Mucosa of descending colon (tissue), 3 donors: ENCODE results near the gene PGPEP1. TPM values are rescaled to one million over a fixed set of nuclear protein-coding genes. Genes with fewer than 3 reads are reported as not detected.

ENCODE experiments used
- ATAC-seq: fragments of 200-7000 bp; cut with Tn5 transposase; one replicate; pipeline ENCODE4 v1.9.1; 2020; ENCODE audit warnings: mild to moderate bottlenecking, moderate library complexity
- DNase-seq, 3 donors: peaks; one replicate each; pipeline ENCODE4 v3.0.0-alpha.2; 2020
- H3K36me3 ChIP-seq: fragments of 200-600 bp; one replicate; pipeline ENCODE4 v1.8.0; 2021; ENCODE audit warnings: low read depth, mild to moderate bottlenecking
- H3K4me1 ChIP-seq: fragments of 200-600 bp; one replicate; pipeline ENCODE4 v1.8.0; 2021; ENCODE audit warnings: low read depth, mild to moderate bottlenecking
- H3K4me3 ChIP-seq: fragments of 200-600 bp; one replicate; pipeline ENCODE4 v1.8.0; 2021; ENCODE audit warnings: mild to moderate bottlenecking
- H3K9me3 ChIP-seq: fragments of 200-600 bp; one replicate; pipeline ENCODE4 v1.8.0; 2021; ENCODE audit warnings: mild to moderate bottlenecking
- CTCF ChIP-seq: fragments of 200-600 bp; IDR thresholded peaks from one replicate; pipeline ENCODE4 v1.8.0; 2022; ENCODE audit warnings: antibody characterized with exemption, mild to moderate bottlenecking
- intact Hi-C, 2 donors: fragments of 100-400 bp; cut with DNase I in 1 of 2; cut with micrococcal nuclease in 1 of 2; formaldehyde crosslinking; loops; one replicate each; pipeline versions ENCODE4 v1.11.0 to v1.11.1; 2022; cut with DNase I, micrococcal nuclease
- long read RNA-seq, 2 donors: library from polyadenylated mRNA; unstranded; transcript quantifications; one replicate each; pipeline ENCODE4 v2.0.0, GENCODE V29; 2019 to 2021
- total RNA-seq, 3 donors: library from RNA; stranded (reverse); fragmentation: NEBNext Ultra II Directional in 2 of 3; extraction: Animal tissue kit (Norgen Biotek cat#: 25700) in 2 of 3; gene quantifications; one replicate each; pipeline versions ENCODE4 v1.2.1 to v1.2.4, GENCODE V29; 2021 to 2023
- donor health status: DM: no; HTN: no; CAD: no; lungs with moderate emphysema.
- donor health status: DM: no; HTN: no; CAD: no.
- donor health status: DM: no; HTN: yes; CAD: no.

Gene PGPEP1, protein sequence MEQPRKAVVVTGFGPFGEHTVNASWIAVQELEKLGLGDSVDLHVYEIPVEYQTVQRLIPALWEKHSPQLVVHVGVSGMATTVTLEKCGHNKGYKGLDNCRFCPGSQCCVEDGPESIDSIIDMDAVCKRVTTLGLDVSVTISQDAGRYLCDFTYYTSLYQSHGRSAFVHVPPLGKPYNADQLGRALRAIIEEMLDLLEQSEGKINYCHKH
- 10 to 100 TPM; 77.1 to 97.4 (median 91.5) TPM for total RNA-seq
- long read RNA-seq, donor 1, full-length matches to known transcripts = 4 of 22 reads
- long read RNA-seq, donor 1, partial matches to known transcripts = 0 of 22 reads
- long read RNA-seq, donor 1, other reads (novel, unspliced or antisense) = 18 of 22 reads
- long read RNA-seq, donor 2, full-length matches to known transcripts = 3 of 9 reads
- long read RNA-seq, donor 2, partial matches to known transcripts = 0 of 9 reads
- long read RNA-seq, donor 2, other reads (novel, unspliced or antisense) = 6 of 9 reads

DNA sequence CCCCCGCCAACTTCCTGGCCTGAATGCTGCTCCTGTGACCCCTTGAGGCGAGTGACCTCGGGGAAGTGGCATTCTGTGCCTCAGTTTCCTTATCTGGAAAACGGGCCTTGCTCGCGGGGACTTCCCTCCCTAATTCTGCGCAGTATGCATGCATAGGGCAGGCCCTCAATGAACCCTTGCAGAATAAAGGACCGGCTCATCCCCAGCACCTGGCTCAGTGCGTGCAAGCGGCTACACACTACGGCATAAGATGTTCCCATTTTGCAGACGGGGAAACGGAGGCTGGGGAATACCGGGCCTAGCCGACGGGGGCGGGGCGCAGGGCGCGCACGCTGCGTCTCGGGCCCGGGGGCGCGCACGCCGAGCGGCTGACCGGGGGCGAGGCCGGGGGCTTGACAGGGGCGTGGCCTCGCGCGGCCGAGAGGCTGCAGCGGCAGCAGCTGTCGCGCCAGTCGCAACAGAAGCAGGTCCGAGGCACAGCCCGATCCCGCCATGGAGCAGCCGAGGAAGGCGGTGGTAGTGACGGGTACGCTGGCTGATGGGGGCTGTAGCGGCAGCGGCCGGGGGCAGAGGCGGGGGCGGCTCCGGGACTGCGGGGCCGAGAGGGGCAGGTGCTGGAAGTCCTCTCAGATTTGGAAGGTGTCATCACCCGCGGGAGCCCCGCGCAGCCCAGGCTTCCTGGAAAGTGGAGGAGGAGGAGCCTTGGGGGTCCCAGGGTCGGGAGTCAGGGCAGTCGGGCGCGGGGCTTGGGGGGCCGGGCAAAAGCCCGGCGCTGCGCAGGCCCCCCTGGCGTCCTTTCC is at the start of gene PGPEP1:
PGPEP1 (plus strand) TSS at position 409 of the 800 bp plus-strand sequence; CDS start at position 493, 84 bp downstream.
- Histone ChIP-seq H3K9me3 (no peaks in the 10 kb centered on the region), H3K36me3 (no peaks in the 10 kb centered on the region), H3K4me1 (peaks cover 15% of the 10 kb centered on the region), H3K4me3 (peak within 1 kb of the TSS; percentile 65)
- intact Hi-C loops = loop anchor here (10.0 kb wide), 1 partner anchor 64 kb away; no protein-coding TSS in a partner anchor
- peak; percentile 86 to 89 (median 88) for DNase-seq
- peak; percentile 91 for ATAC-seq
- no peak for TF ChIP-seq CTCF

GRCh38 chr19:18291019-18291524 is 49.3 kb upstream of the PGPEP1 start:
- intact Hi-C loops = no loop called here
- Histone ChIP-seq H3K9me3 (no peaks in the 10 kb centered on the region), H3K36me3 (no peaks in the 10 kb centered on the region), H3K4me1 (peaks cover 20% of the 10 kb centered on the region), H3K4me3 (no peak overlapping the region)
- no peak for TF ChIP-seq CTCF
- ATAC-seq = no peak
- DNase-seq = peak in 2 of 3 donors; percentile 34 to 65

GRCh38 chr19:18291590-18292461 is 48.6 kb upstream of the PGPEP1 start:
- Histone ChIP-seq H3K36me3 (no peaks in the 10 kb centered on the region), H3K4me1 (peaks cover 20% of the 10 kb centered on the region), H3K4me3 (peak overlapping the region; percentile 14), H3K9me3 (no peaks in the 10 kb centered on the region)
- no peak for TF ChIP-seq CTCF
- DNase-seq (peak; percentile 89 to 95 (median 90)), ATAC-seq (peak; percentile 79)
- intact Hi-C loops = no loop called here

GRCh38 chr19:18292462-18292809 is 48.0 kb upstream of the PGPEP1 start:
- peak; percentile 35 for ATAC-seq
- H3K9me3 ChIP-seq = no peaks in the 10 kb centered on the region
- no peak for TF ChIP-seq CTCF
- H3K4me3 ChIP-seq = peak overlapping the region; percentile 14
- DNase-seq = peak in 1 of 3 donors; percentile 60
- intact Hi-C loops = no loop called here
- no peaks in the 10 kb centered on the region for H3K36me3 ChIP-seq
- peaks cover 20% of the 10 kb centered on the region for H3K4me1 ChIP-seq
